OCI-LY1 (cell line): ENCODE measurements around the gene ALKBH4.
A peak's percentile ranks its signal among the peaks of the same experiment; 100 is the strongest.
"Not testable (repeated sequence)": the region's sequence is repeated elsewhere in the genome, so short reads cannot be mapped to it uniquely, and the experiment has no call there.

Experiments
- H2AFZ ChIP-seq: fragments of 200-600 bp; sonication (generic), shearing (Covaris generic); 2 replicates; pipeline ENCODE4 v1.6.0; 2014; ENCODE audit warnings: antibody characterized with exemption, mild to moderate bottlenecking, low read length
- H3F3A ChIP-seq: fragments of 200-600 bp; sonication (generic), shearing (Covaris generic); 2 replicates; pipeline ENCODE4 v1.6.0; 2014; ENCODE audit warnings: mild to moderate bottlenecking, antibody characterized with exemption, low read length, moderate library complexity; ENCODE audit not compliant: insufficient read depth
- H3K27ac ChIP-seq: fragments of 200-600 bp; sonication (generic); 2 replicates; pipeline ENCODE4 v1.5.1; 2014; ENCODE audit warnings: low read length, mixed run types, mild to moderate bottlenecking, low read depth; ENCODE audit not compliant: poor library complexity, severe bottlenecking
- H3K27me3 ChIP-seq: fragments of 200-600 bp; sonication (generic); 2 replicates; pipeline ENCODE4 v1.6.0; 2014; ENCODE audit warnings: antibody characterized with exemption, mild to moderate bottlenecking, low read length, moderate library complexity; ENCODE audit not compliant: insufficient read depth
- H3K36me3 ChIP-seq: fragments of 200-600 bp; sonication (generic); 2 replicates; pipeline ENCODE4 v1.6.1; 2014; ENCODE audit warnings: mild to moderate bottlenecking, antibody characterized with exemption, low read length, moderate library complexity, mixed read lengths; ENCODE audit not compliant: insufficient read depth
- H3K4me1 ChIP-seq: fragments of 200-600 bp; sonication (generic); 2 replicates; pipeline ENCODE4 v1.5.1; 2014; ENCODE audit warnings: mild to moderate bottlenecking, low read length, moderate library complexity; ENCODE audit not compliant: insufficient read depth, severe bottlenecking
- H3K4me2 ChIP-seq: fragments of 200-600 bp; sonication (generic), shearing (Covaris generic); 2 replicates; pipeline ENCODE4 v1.6.1; 2014; ENCODE audit warnings: low read length
- H3K4me3 ChIP-seq: fragments of 200-600 bp; sonication (generic); 2 replicates; pipeline ENCODE4 v1.5.1; 2014; ENCODE audit warnings: low read length, low read depth, mild to moderate bottlenecking, mixed read lengths; ENCODE audit not compliant: poor library complexity, severe bottlenecking
- H3K79me2 ChIP-seq: fragments of 200-600 bp; shearing (Covaris generic); 2 replicates; pipeline ENCODE4 v1.6.1; 2016; ENCODE audit warnings: mixed run types, low read length, mixed read lengths; ENCODE audit not compliant: insufficient read depth
- H3K9ac ChIP-seq: fragments of 200-600 bp; sonication (generic), shearing (Covaris generic); 2 replicates; pipeline ENCODE4 v1.6.1; 2014; ENCODE audit warnings: mild to moderate bottlenecking, low read length, mixed read lengths
- H3K9me2 ChIP-seq: fragments of 200-600 bp; sonication (generic), shearing (Covaris generic); 2 replicates; pipeline ENCODE4 v1.6.1; 2014; ENCODE audit warnings: low read depth, mild to moderate bottlenecking, low read length, mixed read lengths
- H3K9me3 ChIP-seq: fragments of 200-600 bp; shearing (Covaris generic); 2 replicates; pipeline ENCODE4 v1.6.1; 2014; ENCODE audit warnings: low read length, mixed read lengths
- H4K20me1 ChIP-seq: fragments of 200-600 bp; sonication (generic), shearing (Covaris generic); 2 replicates; pipeline ENCODE4 v1.6.0; 2016; ENCODE audit warnings: mild to moderate bottlenecking, low read length; ENCODE audit not compliant: insufficient read depth

The ALKBH4 gene

DNA sequence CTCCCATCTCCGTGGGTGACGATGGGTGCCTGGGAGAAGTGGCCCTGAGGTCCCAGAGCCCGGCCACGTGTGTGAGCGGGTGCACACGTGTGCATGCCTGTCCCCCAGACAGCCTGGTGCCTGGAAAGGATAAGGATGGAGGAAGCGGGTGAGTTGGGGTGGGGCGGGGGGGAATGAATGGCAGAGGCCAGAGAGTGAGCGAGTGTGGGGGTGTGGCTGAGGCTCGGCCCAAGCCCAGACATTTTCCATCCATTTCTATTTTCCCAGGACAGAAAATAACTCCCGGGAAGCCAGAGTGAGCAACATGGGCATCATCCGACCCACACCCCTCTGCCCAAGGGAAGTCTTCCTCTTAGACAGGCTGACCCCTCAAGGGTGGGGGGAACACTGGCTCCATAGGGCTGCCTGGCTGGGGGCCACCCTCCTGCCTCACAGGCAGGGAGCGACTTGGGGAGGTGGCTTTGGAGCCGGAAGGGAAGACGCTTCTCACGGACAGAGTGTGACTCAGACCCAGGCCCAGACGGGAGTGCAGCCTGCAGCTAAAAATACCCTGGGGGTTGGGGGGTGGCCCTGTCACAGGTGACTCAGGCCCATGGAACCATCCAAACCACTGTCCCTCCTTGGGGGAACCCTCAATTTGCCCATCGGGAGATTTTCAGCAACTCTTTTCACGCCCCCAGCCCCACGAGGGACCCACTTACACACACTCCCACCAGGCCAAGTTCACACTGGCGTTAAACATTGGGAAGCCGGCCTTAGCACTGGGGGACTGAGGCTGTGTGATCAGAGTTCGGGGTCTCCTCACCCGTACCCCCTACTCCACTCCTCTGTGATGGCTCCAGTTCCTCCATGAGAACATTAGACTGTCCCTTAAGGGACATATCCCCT, 40.9 kb upstream of the ALKBH4 start:
- not testable (repeated sequence) for H3K4me3 ChIP-seq, H3K4me2 ChIP-seq, H3K36me3 ChIP-seq, H3K79me2 ChIP-seq, H4K20me1 ChIP-seq, H3K27ac ChIP-seq, H3K9me3 ChIP-seq, H3F3A ChIP-seq, H3K9ac ChIP-seq, H3K4me1 ChIP-seq, H3K27me3 ChIP-seq, H3K9me2 ChIP-seq, H2AFZ ChIP-seq

DNA sequence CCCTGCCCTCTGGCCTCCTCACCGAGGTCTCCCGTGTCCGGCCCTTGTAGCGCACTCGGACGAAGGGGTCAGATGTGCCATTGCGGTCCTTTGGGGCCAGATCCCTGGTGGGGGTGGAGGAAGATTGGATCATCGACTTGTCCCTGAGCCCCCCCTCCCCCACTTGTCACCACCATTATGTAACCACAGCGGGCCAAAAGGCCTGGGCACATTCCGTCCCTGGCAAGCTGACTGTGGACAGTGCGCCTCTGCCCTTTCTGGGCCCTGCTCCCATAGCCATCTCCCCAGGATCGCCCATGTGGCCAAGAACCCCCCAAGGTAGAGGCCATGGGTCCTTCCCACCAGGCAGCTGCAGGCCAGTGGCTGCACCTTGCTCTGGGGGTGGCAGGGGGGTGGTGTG, 38.5 kb upstream of the ALKBH4 start:
- H2AFZ ChIP-seq, H3K9me3 ChIP-seq, H3K36me3 ChIP-seq, H3K4me3 ChIP-seq, H3K9me2 ChIP-seq, H3K79me2 ChIP-seq, H3K27me3 ChIP-seq, H3K4me1 ChIP-seq, H4K20me1 ChIP-seq, H3K9ac ChIP-seq, H3K4me2 ChIP-seq, H3K27ac ChIP-seq, H3F3A ChIP-seq: not testable (repeated sequence)

DNA sequence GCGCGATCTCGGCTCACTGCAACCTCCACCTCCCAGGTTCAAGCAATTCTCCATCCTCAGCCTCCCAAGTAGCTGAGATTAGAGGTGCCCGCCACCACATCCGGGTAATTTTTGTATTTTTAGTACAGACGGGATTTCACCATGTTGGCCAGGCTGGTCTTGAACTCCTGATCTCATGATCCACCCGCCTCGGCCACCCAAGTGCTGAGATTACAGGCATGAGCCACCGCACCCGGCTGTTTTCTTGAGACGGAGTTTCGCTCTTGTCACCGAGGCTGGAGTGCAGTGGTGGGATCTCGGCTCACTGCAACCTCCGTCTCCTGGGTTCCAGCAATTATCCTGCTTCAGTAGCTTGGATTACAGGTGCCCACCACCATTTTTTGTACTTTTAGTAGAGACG, 33.7 kb upstream of the ALKBH4 start:
- H3K4me2 ChIP-seq, H3K79me2 ChIP-seq, H3K9ac ChIP-seq, H2AFZ ChIP-seq, H3F3A ChIP-seq, H3K4me3 ChIP-seq, H3K4me1 ChIP-seq, H3K36me3 ChIP-seq, H3K27me3 ChIP-seq, H4K20me1 ChIP-seq, H3K9me3 ChIP-seq, H3K9me2 ChIP-seq, H3K27ac ChIP-seq: not testable (repeated sequence)

DNA sequence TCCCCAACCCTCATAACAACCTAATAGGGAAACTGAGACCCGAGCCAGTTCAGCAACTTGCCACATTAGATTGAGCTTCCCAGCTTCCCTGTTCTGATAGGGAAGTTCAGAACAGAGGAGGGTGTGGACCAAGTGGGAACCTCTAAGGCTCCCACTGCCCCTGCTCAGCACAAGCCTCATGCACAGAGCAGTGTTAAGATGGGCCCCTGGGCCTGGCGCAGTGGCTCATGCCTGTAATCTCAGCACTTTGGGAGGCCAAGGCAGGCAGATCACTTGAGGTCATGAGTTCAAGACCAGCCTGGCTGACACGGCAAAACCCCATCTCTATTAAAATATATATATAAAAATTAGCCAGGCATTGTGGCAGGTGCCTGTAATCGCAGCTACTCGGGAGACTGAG, 32.6 kb upstream of the ALKBH4 start:
- H4K20me1 ChIP-seq, H3K4me2 ChIP-seq, H3K79me2 ChIP-seq, H3K4me3 ChIP-seq, H3K4me1 ChIP-seq, H3K27me3 ChIP-seq, H3K9me3 ChIP-seq, H2AFZ ChIP-seq, H3F3A ChIP-seq, H3K27ac ChIP-seq, H3K36me3 ChIP-seq, H3K9me2 ChIP-seq, H3K9ac ChIP-seq: not testable (repeated sequence)

DNA sequence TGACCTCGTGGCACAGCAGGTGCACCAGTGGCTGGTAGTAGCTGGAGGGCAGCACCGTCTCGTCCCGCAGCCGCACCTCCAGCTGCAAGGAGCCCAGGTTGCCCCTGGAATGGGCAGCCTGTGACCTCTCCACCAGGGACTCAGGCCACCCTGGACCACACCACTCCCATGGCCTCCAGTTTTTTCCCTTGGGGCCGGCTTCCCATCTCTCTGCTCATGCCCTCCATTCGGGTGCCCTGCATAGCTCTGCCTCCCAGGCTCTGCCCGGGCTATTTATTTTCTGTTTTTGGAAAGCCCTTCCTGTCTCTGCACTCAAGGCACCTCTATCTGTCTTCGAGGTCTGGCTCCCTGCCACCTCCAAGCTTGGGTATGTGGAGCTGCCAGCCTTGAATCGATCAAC, 32.2 kb upstream of the ALKBH4 start:
- not testable (repeated sequence) for H3K9ac ChIP-seq, H3K9me3 ChIP-seq, H4K20me1 ChIP-seq, H3K4me1 ChIP-seq, H3K79me2 ChIP-seq, H3F3A ChIP-seq, H3K27ac ChIP-seq, H3K4me2 ChIP-seq, H3K27me3 ChIP-seq, H3K36me3 ChIP-seq, H3K4me3 ChIP-seq, H2AFZ ChIP-seq, H3K9me2 ChIP-seq

DNA sequence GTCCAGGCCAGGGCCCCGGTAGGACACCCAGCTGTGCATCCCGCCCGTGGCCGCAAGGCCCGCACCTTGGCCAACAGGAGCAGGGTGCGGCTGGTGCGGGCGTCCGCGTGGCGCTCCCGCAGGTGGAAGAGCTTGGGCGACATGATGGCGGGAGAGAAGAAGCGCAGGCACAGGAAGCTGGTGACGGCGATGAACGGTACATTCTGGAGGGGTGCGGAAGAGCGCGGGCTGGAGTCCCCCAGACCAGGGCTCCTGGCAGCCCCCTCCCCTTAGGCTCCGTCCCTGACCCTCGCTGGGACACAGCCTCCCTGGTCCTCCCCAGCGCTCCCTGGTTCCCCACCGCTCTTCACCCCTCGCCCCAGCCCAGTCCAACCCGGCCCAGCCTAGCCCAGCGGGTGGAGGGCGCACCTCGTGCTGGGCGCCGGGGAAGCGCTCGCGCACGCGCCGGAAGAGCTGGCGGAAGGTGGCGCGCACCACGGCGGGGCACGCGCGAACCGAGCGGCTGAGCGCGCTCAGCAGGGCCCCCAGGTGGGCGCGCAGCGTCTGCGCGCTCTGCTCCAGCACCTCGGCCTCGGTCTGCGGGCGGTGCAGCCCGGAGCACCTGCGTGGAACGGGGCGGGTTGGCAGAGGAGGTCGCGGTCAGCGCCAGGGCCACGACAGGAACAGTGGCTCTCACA, 29.9 kb upstream of the ALKBH4 start:
- H3K9me3 ChIP-seq, H3K9ac ChIP-seq, H3K4me3 ChIP-seq, H2AFZ ChIP-seq, H4K20me1 ChIP-seq, H3K4me1 ChIP-seq, H3K79me2 ChIP-seq, H3K4me2 ChIP-seq, H3K9me2 ChIP-seq, H3K36me3 ChIP-seq, H3K27me3 ChIP-seq, H3K27ac ChIP-seq, H3F3A ChIP-seq: not testable (repeated sequence)

DNA sequence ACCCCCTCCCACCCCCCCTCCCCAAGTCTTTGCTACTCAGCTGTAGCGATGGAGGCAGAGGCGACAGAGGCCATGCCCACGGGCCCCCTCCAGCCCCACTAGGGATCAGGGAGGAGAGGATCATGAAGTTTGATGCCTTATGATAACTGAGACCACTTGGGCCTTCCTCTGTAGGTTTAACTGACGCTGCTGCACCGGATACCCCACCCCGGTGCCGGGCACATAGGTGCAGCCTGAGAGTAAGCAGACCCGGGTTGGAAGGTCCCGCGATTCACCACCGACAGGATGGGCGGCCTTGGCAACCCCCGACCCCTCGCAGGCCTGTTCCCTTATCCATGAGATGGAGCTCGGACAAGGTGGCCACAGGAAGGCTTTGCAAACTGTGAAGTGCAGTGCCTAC, 29.4 kb upstream of the ALKBH4 start:
- H2AFZ ChIP-seq, H3K36me3 ChIP-seq, H3K27me3 ChIP-seq, H3K27ac ChIP-seq, H4K20me1 ChIP-seq, H3K9me2 ChIP-seq, H3K4me1 ChIP-seq, H3F3A ChIP-seq, H3K79me2 ChIP-seq, H3K9me3 ChIP-seq: not testable (repeated sequence)
- Histone ChIP-seq H3K4me3 (peak overlapping the region; percentile 53), H3K9ac (peak overlapping the region; percentile 45; the same call in 1 of the 2 replicates), H3K4me2 (peak overlapping the region; percentile 62; the same call in 1 of the 2 replicates)
